SKM-1 (cell line): ENCODE data around the gene LSM2.
"Not testable (repeated sequence)": the region's sequence is repeated elsewhere in the genome, so short reads cannot be mapped to it uniquely, and the experiment has no call there.

Experiments
- DNase-seq: peaks from one replicate; lab custom pipeline; 2025; ENCODE audit not compliant: unreplicated experiment; lab: John Stamatoyannopoulos, UW

Gene LSM2

DNA sequence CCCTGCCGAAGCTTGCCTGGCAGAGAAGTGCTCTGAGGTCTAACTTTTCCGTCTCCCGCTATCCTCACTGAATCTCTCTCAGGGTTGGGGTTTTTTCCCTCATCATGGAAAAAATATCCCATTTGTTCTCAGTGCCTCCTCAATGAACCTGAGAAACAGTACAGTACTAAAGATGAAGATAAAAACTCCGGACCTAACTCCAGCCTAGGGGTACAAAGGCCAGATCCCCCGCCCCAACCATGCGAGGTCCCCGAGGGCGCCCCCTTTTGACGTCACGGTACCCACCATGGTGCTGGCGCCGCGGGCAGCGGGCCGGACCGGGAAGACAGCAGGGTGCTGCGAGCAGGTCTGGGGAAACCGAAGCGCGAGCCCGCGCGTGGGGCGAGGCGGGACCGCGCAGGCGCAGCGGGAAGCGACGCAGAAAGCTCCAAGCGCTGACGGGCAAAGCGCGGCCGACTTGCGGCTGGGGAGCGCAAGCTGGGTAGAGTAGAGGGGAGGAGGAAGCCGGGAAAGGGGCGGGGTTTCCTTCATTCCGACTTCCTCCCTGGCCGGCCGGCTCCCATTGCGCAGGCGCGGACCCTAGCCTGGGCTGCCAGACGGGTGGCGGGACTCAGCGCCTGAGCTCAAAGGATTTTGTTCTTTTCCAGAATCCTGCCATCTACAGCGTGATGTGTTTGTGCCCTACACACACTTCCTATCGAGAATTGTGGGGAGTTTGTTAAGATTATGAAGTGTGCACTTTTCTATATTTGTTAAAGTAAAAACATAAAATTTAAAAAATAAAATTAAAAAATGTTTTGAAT lies at the start of gene LSM2:
LSM2 (minus strand) TSS at position 497 of the 803 bp plus-strand sequence; CDS start at position 288, 209 bp downstream.
- DNase-seq: peak; percentile 93

DNA sequence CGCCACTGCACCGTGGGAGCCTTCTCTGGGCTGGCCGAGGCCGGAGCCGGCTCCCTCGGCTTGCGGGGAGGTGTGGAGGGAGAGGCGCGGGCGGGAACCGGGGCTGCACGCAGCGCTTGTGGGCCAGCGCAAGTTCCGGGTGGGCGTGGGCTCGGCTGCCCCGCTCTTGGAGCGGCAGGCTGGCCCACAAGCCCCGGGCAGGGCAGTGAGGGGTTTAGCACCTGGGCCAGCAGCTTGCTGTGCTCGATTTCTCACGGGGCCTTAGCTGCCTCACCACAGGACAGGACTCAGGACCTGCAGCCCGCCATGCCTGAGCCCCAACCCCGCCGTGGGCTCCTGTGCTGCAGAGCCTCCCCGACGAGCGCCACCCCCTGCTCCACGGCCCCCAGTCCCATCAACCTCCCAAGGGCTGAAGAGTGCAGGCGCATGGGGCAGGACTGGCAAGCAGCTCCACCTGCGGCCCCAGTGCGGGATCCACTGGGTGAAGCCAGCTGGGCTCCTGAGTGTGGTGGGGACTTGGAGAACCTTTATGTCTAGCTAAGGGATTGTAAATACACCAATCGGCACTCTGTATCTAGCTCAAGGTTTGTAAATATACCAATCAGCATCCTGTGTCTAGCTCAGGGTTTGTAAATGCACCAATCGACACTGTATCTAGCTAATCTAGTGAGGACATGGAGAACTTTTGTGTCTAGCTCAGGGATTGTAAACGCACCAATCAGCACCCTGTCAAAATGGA lies 45.4 kb upstream of the LSM2 start:
- DNase-seq: not testable (repeated sequence)

DNA sequence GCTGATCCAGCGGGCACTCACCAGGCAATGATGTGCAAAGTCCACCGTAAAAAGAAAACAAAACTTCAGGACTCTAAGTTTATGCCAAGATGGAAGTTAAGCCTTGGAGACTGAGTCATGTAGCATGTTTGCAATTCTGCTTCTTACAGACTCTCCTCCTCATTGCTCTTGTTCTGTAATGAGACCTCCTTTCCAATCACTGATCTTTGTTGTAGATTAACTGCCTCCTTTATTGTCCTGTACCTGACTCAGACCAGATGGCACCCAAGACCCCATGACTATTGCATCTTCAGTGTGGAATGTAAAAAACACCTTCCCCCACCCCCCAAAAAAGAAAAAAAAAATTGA lies 44.7 kb upstream of the LSM2 start:
- DNase-seq: no peak

DNA sequence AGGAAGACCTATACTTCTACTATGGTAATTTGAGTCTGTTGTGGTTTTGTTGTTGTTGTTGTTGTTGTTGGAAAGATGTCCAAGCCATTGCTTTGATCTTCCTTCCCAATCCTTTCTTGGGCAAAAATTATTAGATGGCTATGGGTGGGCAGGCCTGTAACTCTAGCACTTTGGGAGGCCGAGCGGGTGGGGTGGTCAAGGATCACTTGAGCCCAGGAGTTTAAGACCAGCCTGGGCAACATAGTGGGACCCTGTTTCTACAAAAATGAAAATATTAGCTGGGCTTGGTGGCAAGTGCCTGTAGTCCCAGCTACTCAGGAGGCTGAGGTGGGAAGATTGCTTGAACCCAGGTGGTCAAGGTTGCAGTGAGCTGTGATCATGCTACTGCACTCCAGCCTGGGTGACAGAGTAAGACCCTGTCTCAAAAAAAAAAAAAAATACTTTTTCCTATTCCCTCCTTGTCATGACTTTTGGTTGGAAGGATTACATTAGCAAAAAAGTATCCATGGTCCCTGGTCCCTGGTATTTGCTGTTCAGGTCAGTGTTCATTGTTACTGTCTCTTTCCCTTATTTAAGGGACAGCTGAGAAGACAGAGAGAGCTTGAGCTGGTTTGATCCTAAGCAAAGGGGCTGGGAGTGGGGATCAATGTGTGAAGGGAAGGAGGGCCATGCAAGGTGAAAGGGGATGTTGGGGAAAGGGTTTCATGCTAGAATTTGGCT lies 44.2 kb upstream of the LSM2 start:
- DNase-seq: no peak

DNA sequence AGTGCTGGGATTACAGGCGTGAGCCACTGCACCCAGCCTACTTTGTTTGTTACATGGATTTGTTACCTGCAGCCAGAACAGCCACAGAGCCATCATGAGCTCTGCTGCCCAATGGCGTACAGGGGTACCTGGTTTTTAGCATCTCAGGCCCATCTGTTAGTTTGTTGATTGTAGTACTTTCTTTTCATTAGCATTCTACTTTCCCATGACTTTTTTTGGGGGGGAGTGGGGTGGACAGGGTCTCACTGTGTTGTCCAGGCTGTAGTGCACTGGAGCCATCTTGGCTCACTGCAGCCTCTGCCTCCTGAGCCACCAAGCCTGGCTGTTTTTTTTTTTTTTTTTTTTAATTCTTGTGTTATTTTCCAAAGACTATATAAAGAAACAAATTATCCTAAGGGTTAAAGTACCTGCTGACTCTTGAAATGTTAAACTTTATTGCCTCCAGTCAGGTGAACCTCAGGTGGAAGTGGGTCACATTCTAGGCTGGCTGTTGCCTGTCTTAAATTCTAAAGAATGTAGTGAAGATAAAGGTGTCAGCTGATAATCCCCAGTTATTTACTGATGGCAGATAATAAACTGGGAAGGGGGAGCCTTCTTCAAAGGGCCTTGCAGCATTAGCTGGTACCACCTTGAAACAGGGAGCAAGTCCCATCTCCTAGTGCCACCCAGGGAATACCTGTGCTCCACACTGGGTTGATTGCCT lies 40.7 kb upstream of the LSM2 start:
- DNase-seq: no peak

DNA sequence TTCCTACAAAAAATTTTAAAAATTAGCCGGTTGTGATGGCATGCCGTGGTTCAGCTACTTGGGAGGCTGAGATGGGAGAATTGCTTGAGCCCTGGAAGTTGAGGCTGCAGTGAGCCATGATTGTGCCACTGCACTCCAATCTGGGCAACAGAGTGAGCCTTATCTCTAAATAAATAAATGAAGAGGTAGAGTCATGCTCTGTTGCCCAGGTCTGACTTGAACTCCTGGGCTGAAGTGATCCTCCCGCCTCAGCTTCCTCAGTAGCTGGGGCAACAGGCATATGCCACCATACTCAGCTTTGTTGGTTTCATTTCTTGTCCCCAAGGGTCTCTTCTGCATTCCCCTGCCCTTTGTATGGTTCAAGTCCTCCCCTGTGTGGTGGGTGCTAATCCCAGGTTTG lies 37.7 kb upstream of the LSM2 start:
- DNase-seq: no peak

DNA sequence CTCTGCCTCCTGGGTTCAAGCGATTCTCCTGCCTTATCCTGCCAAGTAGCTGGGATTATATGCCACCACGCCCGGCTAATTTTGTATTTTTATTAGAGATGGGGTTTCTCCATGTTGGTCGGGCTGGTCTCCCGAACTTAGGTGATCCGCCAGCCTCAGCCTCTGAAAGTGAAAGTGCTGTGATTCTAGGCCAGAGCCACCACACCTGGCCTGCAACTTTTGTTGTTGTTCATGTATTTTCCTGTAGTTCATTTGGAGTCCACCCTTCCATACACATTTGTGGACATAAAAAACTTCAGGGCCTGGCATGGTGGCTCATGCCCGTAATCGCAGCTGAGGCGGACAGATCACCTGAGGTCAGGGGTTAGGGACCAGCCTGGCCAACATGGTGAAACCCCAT lies 35.3 kb upstream of the LSM2 start:
- DNase-seq: no peak

DNA sequence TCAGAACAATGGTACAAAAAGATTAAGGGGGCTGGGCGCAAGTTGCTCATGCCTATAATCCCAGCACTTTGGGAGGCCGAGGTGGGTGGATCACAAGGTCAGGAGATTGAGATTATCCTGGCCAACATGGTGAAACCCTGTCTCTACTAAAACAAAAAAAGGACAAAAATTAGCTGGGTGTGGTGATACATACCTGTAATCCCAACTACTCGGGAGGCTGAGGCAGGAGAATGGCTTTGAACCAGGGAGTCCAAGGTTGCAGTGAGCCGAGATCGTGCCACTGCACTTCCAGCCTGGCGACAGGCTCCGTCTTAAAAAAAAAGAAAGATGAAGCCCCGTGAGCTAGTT lies 33.0 kb upstream of the LSM2 start:
- DNase-seq: not testable (repeated sequence)

DNA sequence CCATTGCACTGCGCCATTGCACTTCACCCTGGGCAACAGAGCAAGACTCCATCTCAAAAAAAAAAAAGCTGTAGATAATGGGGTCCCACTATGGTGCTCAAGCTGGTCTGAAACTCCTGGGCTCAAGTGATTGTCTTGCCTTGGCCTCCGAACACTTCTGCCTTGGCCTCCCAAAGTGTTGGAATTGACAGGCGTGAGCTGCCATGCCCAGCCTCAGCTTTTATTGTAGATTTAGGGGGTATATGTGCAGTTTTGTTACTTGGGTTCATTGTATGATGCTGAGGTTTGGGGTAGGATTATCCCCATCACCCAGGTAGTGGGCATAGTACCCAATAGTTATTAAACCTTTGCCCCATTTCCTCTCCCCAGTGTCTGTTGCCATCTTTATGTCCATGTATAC lies 32.2 kb upstream of the LSM2 start:
- no peak for DNase-seq

DNA sequence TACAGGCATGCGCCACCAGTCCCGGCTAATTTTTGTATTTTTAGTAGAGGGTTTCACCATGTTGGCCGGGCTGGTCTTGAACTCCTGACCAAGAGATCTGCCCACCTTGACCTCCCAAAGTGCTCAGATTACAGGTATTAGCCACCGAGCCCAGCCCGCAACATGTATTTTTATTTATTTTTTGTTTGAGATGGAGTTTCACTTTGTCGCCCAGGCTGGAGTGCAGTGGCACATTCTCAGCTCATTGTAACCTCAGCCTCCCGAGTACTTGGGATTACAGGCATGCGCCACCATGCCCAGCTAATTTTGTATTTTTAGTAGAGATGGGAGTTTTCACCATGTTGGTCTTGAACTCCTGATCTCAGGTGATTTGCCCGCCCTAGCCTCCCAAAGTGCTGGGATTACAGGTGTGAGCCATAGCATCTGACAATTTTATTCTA lies 31.4 kb upstream of the LSM2 start:
- not testable (repeated sequence) for DNase-seq

DNA sequence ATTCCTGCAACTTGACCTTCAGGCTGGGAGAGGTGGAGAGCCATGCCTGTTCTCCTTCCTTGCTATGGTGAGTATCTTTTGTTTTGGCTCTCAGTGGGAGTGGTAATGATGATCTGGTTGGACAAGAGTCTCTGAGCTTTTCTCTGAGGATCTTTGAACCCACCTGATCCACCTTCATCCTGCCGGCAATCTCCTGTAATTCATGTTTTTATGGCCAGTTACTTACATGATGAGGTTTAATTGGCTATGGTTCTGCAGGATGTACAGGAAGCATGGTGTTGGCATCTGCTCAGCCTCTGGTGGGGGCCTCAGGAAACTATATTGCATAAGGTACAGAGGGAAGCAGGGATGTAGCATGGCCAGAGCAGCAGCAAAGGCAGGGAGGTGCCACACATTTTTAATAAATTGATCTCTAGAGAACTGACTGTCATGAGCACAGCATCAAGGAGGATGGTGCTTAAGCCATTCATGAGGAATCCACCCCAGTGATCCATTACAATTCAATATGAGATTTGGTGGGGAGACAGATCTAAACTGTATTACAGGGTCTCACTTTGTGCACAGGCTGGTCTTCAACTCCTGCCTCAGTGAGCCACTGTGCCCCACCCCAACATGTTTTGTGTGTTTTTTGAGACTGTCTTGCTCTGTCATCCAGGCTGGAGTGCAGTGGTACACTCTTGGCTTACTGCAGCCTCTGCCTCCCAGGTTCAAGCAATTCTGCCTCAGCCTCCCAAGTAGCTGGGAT lies 30.8 kb upstream of the LSM2 start:
- DNase-seq: no peak

DNA sequence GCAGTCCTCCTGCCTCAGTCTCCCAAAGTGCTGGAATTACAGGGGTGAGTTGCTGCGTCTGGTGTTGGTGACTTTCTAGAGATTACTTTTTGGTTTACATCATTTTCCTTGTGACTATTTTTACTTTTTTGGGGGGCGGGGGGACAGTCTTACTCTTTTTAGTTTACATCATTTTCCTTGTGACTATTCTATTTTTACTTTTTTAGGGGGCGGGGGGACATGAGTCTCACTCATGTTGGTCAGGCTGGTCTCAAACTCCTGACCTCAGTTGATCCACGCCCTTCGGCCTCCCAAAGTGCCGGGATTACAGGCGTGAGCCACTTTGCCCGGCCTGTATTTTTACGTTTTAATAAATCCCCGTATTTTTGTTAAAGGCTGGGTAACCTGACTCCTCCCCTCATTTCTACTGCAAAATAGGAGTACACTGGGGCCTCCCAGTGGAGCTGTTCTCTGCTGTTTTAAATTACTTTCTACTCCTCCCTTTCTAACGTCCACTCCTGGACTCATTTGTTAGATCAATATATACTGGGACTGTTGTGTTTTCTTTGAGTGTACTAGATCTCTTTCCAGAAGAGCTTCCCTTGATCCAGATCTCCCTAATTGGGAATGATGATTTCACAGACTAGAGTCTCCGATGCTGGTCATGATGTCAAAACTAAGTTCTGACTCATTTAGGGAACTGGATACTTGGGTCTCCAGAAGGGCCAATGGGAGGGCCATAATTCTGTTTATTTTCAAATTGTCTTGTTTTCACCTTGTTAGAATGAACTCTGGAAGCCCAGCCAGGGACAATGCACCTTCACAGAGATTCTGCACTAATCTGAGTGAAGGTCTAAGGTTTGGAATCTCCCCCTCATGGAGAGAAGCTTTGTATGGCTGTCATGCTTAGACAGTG lies 30.0 kb upstream of the LSM2 start:
- no peak for DNase-seq

DNA sequence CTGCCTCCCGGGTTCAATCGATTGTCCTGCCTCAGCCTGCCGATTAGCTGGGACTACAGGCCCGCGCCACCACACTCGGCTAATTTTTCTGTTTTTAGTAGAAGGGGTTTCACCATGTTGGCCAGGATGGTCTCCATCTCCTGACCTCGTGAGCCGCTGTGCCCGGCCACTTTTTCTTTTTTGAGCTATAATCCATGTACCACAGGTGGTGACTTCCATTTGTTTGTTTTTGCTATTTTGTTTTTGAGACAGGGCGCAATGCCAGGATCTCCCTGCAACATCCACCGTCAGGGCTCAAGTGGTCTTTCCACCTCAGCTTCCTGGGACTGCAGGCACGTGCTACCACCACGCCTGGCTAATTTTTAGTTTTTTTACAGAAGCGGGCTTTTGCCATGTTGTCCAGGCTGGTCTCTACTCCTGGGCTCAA lies 29.3 kb upstream of the LSM2 start:
- no peak for DNase-seq

DNA sequence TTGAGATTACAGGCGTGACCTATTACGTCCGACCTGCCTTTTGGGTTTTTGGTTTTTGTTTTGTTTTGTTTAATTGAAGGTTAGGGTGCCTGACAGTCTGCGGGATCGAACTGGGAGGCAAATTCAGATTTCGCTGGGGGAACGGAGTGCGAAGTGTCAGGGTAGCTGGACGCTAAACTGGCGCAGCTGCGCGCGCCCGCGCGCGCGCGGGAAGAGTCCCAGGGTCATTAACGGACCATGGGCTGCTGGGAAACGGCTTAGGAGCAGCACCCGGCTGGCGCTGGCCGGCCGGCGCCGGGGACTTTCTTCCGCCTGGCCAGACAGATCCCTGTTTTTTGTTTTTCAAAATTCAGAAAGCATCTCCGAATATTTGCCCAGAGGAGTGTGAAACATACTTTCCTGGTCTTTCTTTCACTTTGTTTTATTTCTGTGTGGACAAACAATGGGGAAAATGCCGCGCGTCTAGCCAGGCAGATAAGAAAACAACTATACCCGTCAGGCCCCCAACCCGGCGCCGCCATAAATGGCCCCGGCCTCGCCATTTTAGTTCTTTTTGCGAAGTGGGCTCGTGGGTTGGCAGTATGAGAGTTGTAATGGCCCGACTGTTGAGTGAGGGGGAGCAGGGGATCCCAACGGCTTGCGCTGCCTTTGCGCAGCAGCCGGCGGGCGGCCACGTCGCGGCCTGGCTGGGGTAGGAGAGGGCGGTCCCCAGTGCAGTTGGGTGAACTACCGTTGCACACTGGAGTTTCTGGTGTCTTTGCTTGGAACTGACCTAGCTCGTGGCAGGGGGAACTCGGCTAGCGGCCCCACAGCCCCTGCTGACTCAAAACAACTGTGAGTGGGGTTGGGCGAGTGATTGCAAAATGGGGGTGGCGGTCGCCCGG lies 27.8 kb upstream of the LSM2 start:
- peak; percentile 85 for DNase-seq

DNA sequence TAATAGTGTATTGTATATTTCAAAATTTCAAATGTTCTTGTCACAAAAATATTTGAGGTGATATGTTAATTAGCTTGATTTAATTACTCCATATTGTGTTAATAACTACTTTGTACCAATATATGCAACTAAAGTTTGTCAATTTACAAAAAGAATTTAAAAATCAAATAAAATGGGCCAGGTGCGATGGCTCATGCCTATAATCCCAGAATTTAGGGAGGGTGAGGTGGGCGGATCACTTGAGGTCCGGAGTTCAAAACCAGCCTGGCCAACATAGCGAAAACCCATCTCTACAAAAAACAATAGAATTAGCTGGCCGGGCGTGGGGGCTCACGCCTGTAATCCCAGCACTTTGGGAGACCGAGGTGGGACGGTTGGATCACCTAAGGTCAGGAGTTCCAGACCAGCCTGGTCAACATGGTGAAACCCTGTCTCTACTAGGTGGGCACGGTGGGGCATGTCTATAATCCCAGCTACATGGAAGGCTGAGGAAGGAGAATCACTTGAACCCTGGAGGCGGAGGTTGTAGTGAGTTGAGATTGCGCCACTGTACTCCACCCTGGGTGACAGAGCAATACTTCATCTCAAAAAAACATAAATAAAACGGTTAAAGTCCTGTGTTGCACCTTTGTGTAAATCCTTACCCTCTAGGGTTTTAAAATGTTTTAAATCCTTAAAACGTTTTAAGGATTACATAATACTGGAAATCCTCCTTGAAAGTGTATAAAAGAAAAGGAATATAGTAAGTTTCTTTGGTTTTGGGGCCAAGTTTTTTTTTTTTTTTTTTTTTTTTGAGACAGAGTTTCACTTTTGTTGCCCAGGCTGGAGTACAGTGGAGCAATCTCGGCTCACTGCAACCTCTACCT lies 24.8 kb upstream of the LSM2 start:
- DNase-seq: no peak

DNA sequence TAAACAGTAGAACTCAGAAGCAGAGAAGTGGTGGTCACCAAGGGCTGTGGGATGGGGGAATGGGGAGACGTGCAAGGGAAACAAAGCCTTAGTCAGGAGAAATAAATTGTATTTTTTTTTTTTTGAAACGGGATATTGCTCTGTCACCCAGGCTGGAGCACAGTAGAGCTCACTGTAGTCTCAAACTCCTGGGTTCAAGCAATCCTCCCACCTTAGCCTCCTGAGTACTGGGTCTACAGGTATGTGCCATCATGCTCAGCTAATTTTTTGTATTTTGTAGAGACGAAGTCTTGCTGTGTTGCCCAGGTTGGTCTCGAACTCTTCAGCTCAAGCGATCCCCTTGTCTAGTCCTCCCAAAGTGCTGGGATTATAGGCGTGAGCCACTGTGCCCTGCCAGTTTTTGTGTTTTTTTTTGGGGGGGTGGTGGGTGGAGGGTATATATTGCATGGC lies 24.1 kb upstream of the LSM2 start:
- no peak for DNase-seq

DNA sequence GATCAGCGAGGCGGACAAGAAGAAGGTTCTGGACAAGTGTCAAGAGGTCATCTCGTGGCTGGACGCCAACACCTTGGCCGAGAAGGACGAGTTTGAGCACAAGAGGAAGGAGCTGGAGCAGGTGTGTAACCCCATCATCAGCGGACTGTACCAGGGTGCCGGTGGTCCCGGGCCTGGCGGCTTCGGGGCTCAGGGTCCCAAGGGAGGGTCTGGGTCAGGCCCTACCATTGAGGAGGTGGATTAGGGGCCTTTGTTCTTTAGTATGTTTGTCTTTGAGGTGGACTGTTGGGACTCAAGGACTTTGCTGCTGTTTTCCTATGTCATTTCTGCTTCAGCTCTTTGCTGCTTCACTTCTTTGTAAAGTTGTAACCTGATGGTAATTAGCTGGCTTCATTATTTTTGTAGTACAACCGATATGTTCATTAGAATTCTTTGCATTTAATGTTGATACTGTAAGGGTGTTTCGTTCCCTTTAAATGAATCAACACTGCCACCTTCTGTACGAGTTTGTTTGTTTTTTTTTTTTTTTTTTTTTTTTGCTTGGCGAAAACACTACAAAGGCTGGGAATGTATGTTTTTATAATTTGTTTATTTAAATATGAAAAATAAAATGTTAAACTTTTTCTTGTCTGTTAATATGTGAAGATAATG lies 23.0 kb upstream of the LSM2 start:
- DNase-seq: peak; percentile 40
